Cardiac septum (tissue), 1 donor: ENCODE measurements around the gene UBASH3A. TPM values are rescaled to one million over a fixed set of nuclear protein-coding genes. Genes with fewer than 3 reads are reported as not detected.

ENCODE experiments used
- DNase-seq: peaks from one replicate; pipeline ENCODE4 v3.0.0-alpha.2; 2020; ENCODE audit warnings: low spot score
- intact Hi-C: fragments of 100-400 bp; cut with DNase I; formaldehyde crosslinking; loops from one replicate; pipeline ENCODE4 v1.14.0; 2022
- total RNA-seq: library from RNA; stranded (reverse); fragmentation: NEBNext Ultra II Directional; extraction: Animal tissue kit (Norgen Biotek cat#: 25700); gene quantifications from one replicate; pipeline ENCODE4 v1.2.1, GENCODE V29; 2021
- donor health status: DM: no; HTN: no; CAD: no.

The UBASH3A gene
- total RNA-seq, 1 donor from 2014 or later, result not detected

DNA sequence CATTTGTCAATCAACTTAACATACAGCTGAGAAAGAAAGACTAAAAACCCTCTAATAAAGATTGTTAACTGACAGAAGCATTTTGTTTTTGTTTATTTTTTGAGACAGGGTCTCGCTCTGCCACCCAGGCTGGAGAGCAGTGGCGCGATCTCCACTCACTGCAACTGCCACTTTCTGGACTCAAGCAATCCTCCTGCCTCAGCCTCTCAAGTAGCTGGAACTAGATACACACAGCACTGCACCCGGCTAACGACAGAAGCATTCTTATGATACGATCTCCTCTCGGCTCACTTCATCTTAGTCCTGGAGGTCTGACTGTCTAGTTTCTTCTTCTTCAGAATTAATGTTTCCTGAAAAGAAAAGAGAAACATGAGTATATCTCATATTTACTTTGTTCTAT, 68.8 kb downstream of the UBASH3A start:
- DNase-seq, result peak; percentile 54
- intact Hi-C loops, result no loop called here

DNA sequence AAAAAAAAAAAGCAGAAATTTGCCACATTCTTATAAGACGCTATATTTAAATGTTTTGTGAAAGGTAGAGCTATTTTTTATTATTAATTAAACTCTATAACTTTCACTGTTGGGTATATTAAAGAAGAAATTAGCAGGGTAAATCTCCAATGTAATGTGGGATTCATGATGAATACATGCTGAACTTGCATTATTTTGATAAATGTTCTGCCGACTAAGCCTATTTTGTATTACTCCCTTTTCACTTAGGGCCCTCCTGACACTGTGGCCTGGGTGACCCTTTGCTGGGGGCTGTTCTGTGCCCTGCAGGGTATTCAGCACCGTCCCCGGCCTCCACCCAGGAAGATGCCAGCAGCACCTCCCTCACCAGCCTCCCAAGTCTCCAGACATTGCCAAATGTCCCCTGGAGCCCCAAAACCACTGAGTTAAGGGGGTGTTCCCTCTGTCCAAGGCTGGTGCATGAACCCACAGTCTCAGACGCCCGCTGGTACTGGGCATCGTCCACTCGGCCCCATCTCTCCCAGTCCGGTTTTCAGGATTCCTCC, 69.9 kb downstream of the UBASH3A start:
- no peak for DNase-seq
- intact Hi-C loops, result no loop called here

DNA sequence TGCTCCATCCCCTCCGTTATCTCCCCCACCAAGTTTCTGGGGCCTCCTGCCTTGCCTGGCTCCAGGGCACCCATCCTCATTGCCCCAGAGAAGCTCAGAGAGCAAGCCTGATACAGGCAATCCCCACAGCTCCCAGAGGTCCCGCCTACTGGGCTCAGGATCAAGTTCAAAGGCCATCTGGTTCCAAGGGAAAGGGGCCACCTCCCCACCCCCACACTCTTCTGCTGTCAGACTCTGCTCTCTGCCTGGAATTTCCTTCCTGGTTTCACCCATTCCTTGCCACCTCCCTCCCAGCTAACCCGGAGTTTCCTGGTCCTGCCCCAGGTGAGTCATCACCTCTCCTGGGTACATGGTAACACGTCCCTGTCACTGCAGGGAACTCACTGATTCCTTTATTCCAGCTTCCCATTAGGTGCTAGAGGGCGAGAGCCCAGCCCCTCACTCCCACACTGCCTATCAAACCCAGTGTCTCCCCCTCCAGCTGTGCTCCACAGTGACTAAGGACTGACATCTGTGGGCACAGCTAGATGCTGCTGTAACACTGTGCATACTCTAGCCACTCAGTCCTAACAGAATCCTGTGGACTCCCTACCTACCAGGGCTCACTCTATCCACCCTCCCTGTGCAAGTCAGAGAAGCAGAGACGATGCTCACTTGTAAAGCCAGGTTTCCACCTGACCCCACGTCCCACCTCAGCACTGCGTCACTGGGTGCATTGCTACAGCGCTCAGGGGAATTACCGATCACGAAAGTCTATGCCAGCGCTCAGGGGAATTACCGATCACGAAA, 70.5 kb downstream of the UBASH3A start:
- intact Hi-C loops, result no loop called here
- no peak for DNase-seq

DNA sequence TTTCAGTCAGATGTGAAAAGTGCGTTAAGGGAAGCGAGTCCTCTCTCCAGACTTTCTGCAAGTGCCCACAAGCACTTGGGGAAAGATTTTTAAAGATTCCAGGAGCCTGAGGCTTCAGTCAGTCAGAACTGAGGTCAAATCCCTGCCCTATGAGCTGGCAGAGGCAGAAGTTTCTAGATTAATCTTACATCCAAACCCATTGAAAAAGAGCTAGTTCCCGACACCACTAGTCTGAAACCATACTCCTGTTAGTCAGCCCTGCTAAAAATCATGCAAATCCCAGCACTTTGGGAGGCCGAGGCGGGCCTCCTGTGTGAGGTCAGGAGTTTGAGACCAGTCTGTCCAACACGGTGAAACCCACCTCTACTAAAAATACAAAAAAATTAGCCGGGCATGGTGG, 71.3 kb downstream of the UBASH3A start:
- no peak for DNase-seq
- intact Hi-C loops, result no loop called here

DNA sequence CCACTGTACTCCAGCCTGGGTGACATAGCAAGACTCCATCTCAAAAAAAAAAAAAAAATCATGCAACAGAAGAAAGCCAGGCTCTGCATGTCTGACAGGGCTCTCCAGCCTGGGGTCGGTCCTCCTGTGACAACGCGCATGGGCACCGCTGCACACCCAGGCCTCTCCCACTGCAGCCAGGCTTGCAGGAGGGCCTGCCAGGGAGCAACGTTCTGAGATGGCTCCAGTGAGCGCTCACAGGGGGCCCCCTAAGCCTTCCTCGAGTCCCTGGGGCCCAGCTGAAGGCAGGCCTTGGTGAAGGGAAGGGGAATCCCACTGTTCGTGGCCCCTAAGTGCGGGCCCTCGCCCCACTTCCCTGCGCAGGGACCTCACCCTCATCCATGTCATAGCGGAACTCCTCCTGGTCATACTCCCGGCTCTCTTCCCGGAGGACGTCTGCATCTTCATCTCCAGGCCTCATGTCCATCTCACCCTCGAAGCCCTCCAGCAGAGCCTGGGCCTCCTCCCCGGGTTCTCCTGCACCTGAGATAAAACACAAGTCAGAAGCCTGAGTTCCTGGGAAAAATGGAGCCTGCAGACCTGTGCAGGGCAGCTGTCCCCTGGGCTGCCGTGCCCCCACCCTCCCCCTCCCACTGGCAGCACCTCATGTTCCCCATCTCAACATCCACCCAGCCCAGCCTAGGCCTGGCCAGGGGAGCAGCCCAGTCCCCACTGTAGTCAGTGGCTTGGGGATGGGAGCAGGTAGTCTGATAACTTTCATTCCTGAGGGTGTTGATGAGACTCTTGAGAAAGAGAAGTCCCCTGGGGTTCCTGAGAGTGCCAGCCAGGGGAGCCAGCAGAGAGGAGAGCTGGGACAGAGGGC, 72.1 kb downstream of the UBASH3A start:
- intact Hi-C loops, result no loop called here
- DNase-seq, result no peak

DNA sequence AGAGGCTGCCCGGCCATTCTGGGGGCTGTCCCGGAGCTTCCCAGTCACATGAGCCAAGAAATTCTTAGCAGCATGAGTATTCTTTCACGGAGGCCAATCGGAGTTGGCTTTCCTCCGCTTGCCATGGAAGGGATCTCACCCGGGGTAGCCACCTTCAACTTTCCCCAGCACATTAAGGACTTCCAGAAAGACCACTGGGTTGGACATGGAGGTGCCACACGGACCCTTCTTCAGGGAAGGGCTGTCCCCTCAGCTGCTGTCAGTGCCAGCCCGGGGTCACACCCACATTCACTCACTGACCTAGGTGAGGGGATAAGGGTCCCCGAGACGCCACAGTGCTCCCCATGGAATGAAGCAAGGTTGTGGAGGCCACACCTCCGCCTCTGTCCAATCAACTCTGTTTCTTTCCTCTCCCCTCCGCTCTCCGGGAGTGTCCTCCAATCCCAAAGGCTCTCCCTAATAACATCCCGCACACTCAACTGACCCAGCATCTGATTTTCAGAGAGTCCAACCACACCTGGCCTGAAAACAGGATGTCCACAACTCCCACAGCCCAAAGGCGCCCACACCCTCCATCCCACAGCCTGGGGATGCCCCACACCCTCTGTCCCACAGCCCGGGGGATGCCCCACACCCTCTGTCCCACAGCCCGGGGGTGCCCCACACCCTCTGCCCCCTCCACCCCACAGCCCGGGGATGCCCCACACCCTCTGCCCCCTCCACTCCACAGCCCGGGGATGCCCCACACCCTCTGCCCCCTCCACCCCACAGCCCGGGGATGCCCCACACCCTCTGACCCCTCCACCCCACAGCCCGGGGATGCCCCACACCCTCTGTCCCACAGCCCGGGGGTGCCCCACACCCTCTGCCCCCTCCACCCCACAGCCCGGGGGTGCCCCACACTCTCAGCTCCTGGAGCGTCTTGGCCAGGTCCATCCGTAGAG, 73.0 kb downstream of the UBASH3A start:
- peak; percentile 47 for DNase-seq
- intact Hi-C loops, result no loop called here

DNA sequence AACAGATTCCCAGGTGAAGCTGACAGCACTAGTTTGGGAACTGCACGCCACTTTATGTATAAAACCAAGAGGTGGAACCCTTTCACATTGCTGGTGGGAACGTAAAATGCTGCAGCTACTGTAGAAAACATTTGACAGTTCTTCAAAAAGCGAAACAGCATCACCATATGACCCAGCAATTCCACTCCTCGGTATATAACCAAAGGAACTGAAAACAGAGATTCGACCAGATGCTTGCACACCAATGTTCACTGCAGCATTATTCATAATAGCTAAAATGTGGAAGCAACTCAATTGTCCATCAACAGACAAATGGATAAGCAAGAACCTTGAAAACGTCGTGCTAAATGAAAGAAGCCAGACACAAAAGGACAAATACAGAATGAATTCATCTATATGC, 74.8 kb downstream of the UBASH3A start:
- intact Hi-C loops, result no loop called here
- no peak for DNase-seq

DNA sequence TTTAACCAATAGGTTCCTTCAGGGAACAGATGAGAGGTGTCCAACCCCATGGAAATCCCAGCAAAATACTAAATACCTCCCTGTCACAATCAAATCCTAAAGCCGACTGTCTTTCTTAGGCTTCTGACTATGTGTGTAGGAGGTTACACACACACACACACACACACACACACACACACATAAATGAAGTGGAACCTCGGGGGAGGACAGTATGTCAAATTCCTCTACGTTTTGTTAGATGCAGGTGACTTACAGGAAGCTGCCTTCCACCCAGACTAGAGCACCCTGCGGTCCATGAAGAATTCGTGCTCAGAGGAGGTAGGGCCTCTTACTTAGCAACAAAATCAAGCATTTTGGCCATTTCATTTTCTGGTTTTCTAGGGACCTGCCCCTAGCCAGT, 75.9 kb downstream of the UBASH3A start:
- no peak for DNase-seq
- intact Hi-C loops, result no loop called here

DNA sequence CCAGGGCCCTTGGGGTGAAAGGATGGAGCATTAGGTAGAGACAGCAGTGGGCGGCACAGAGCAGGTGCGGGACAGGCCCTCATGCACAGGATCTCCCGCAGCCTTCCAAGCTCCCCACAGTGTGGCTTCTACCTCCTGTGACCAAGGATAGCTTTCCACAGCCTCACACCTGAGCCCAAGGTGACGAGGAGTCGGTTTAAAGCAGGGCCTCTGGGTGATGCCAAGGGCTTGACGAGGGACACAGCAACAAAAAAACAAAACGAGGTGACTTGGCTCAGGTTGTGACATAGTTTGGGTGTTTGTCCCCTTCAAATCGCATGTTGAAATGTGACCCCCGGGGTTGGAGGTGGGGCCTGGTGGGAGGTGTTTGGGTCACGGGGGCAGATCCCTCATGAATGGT, 77.0 kb downstream of the UBASH3A start:
- no peak for DNase-seq
- intact Hi-C loops, result no loop called here

DNA sequence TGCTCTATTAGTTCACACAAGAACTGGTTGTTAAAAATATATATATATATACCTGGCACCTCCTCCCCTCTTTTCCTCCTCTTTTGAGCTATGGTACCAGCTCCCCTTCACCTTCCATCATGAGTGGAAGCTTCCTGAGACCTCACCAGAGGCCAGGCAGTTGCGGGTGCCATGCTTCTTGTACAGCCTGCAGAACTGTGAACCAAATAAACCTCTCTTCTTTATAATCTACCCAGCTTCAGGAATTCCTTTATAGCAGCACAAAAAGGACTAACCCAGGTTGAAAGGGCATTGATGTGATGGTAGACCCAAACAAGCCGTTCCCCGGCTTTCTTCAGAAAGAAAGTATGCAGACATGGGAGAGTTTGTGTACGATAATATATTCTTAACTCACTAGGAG, 77.5 kb downstream of the UBASH3A start:
- no peak for DNase-seq
- intact Hi-C loops, result no loop called here

DNA sequence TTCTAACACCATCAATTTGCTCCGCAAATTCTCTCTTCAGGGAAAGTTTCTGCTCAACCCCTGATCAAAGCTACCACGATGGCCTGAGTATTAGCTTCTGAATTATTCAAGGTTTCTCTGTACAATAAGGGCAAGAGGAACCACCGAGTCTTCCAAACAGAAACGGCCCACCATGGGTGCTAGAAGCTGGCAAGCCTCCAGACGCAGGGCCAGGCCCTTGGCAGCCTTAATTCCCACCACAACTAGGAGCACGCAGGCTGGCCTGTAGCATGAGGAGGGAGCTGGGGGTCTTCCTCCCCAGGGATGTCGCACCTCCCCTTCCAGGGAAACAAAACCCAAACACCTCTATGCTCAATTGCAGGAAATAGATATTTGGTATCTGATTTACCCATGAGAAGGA, 81.3 kb downstream of the UBASH3A start:
- intact Hi-C loops, result no loop called here

DNA sequence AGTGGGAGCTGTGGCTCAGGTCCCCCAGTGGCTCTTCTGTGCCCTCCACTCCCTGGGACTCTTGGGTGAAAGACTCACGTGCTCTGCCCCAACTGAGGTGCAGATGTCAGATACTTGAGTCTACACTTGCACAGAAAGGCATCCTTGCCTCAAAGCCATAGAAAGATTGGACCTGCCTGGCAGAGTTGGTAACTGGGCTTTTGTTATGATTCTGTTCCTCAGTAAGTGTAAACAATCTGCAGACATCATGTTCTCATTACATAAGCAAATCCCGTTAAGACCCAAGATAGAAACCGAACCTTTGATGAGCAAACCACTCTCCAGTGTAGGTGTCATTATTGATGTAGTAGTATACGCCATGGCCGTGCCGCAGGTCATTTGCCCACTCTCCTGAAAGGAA, 82.4 kb downstream of the UBASH3A start:
- intact Hi-C loops, result no loop called here
- no peak for DNase-seq

More for the DNA sequence above, 81.3 kb downstream of the UBASH3A start:
- DNase-seq, result no peak

DNA sequence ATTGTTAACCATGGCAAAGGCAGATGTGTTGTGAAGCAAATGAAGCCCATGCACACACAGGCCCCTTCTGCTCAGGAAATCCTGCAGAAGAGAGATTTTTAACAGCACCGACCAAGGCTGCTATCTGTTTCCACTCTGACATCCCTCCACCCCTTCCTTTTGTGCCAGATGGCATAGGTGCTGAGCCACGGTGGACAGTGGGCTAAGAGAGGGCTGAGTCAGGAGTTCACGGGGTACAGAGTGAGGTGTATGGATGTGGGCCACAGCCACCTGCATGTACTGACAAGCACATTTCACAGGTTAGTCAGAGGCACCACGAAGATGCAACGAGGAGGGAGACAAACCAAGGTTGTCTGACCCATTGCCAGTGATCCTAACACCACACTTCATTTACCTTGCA, 82.8 kb downstream of the UBASH3A start:
- DNase-seq, result no peak
- intact Hi-C loops, result no loop called here

DNA sequence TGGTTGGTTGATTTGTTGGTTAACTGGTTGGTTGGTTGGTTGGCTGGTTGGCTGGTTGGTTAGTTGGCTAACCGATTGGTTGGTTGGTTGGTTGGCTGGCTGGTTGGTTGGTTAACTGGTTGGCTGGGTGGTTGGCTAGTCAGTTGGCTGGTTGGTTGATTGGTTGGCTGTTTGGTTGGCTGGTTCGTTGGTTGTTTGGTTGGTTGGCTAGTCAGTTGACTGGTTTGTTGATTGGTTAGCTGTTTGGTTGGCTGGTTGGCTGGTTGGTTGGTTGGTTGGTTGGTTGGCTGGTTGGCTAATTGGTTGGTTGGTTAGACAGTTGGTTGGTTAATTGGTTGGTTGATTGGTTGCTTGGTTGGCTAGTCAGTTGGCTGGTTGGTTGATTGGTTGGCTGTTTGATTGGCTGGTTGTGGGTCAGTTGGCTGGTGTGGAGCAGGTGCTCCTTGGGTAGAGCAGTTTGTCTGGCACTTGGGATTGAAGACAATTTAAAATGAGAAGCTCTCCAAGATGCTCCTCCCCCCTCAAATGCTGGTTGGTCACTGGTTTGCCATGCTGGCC, 85.4 kb downstream of the UBASH3A start:
- intact Hi-C loops, result no loop called here
- DNase-seq, result no peak

DNA sequence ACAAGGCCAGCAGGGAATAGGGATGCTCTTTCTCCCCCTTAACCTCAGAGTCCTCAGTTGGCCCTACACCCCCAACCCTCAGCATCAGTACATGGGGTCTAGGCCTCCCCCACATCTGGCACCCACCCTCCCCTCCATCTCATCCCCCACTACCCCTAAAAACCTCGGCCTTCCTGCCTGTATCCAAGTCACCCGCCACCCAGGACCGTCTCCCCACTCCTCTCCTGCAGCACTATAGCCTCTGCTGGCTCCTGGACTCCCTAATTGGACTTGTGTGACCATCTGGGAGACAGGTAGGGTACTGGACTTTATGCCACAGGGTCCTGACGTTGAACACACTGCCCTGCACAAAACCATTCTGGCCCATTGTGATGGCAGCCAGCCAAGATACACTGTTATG, 86.3 kb downstream of the UBASH3A start:
- intact Hi-C loops, result loop anchor here (10.0 kb wide), 1 partner anchor 345 kb away; no protein-coding TSS in a partner anchor
- DNase-seq, result no peak

DNA sequence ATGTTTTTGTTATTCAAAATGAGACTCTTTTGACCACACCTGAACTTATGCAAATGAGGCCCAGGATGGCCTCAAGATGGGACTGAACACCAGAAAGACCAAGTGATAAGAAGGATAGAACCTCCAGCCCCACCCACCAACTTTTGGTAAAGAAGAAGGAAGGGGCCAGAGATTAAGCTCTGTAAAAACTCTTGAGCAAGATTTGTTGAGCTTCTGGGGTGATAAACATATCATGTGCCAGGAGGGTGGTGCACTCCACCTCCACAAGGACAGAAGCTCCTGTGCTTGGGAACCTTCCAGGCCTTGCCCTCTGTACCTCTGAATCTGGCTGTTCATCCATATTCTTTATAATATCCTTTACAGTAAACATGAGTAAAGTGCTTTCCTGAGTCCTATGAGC, 87.0 kb downstream of the UBASH3A start:
- no peak for DNase-seq
- intact Hi-C loops, result loop anchor here (10.0 kb wide), 1 partner anchor 346 kb away; no protein-coding TSS in a partner anchor

DNA sequence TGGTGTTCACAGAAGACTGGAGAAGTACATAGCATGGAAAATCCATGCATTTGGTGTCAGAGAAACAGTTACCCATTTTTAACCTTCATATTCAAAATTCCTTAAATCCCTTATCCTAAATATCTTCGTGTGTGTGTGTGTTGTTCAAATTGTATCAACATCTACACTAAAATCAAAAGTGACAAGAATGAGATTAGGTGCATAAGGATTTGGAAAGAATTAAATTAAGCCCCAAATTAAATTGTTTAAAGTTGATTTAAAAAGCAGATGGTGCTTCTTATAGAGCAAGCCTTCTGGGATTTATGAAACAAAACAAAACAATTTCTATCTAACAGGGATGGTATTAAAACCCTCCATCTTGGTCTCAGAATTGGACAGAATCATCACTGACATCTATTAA, 87.6 kb downstream of the UBASH3A start:
- intact Hi-C loops, result loop anchor here (10.0 kb wide), 1 partner anchor 347 kb away; no protein-coding TSS in a partner anchor
- no peak for DNase-seq

DNA sequence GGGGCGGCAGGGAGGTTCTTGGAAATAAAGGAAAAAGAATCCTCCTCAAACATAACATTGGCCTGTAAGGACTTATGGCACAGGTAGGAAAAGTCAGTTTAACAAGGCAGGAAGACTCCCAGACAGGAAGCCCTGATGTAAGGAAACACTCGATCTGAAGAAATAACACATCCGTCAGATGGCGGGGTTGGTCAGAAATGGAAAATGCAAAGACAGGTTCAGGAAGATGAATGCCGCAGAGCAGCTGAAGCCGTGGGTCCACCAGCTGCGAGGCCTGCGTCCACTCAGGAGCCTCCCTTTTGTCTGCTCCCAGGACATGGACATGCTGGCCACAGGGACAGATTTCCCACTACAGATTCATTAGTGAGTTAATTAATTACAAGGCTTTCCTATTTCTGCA, 88.5 kb downstream of the UBASH3A start:
- intact Hi-C loops, result loop anchor here (10.0 kb wide), 1 partner anchor 347 kb away; no protein-coding TSS in a partner anchor
- no peak for DNase-seq
